ENCODE data around the gene CD44. TPM values are rescaled to one million over a fixed set of nuclear protein-coding genes. Genes with fewer than 3 reads are reported as not detected.
"Not testable (repeated sequence)": the region's sequence is repeated elsewhere in the genome, so short reads cannot be mapped to it uniquely, and the experiment has no call there.

CD44 gene
- total RNA-seq = 133 TPM

DNA sequence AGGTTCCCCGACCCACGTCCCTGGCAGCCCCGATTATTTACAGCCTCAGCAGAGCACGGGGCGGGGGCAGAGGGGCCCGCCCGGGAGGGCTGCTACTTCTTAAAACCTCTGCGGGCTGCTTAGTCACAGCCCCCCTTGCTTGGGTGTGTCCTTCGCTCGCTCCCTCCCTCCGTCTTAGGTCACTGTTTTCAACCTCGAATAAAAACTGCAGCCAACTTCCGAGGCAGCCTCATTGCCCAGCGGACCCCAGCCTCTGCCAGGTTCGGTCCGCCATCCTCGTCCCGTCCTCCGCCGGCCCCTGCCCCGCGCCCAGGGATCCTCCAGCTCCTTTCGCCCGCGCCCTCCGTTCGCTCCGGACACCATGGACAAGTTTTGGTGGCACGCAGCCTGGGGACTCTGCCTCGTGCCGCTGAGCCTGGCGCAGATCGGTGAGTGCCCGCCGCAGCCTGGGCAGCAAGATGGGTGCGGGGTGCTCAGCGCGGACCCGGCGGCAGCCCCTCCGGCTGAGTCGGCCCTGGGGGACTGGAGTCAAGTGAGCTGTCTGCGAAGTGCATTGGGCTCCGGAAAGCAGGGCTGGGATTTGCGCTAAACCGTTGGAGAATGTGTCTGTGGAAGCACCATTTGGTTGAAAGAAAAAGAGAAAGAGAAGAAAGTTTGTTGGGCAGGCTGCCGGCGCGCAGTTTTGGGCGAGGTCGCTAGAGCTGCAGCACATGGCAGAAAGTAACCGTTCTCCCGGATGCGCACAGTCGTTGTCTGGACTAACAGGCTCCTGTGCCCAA lies at the start of gene CD44:
Gene CD44 (plus strand): TSS at position 229 of the 779 bp plus-strand sequence. CDS start 133 bp downstream, at position 362.
- Histone ChIP-seq H3K27ac (ENCODE audit: low read depth, low read length) (peak within 1 kb of the TSS; percentile 92), H3K9me3 (ENCODE audit: control insufficient read depth in 3 of 3, low read length in 3 of 3) (no peaks in the 10 kb centered on the region), H3K27me3 (ENCODE audit: control insufficient read depth in 3 of 3, insufficient read depth in 3 of 3, low read length in 3 of 3) (peaks cover 0 to 11% (median 0%) of the 10 kb centered on the region in 3 donors), H3K36me3 (ENCODE audit: control insufficient read depth in 3 of 3, insufficient read depth in 3 of 3, low read length in 3 of 3) (no peaks in the 10 kb centered on the region), H3K4me1 (ENCODE audit: control insufficient read depth in 3 of 3, insufficient read depth in 3 of 3, low read length in 3 of 3) (peaks cover 22 to 49% (median 29%) of the 10 kb centered on the region in 3 donors), H3K4me3 (ENCODE audit: low read length in 3 of 3) (peak within 1 kb of the TSS; percentile 85 to 90 (median 85)), H3K9ac (ENCODE audit: low read depth in 1 of 3, low read length in 3 of 3) (peak within 1 kb of the TSS; percentile 86 to 92 (median 88))

DNA sequence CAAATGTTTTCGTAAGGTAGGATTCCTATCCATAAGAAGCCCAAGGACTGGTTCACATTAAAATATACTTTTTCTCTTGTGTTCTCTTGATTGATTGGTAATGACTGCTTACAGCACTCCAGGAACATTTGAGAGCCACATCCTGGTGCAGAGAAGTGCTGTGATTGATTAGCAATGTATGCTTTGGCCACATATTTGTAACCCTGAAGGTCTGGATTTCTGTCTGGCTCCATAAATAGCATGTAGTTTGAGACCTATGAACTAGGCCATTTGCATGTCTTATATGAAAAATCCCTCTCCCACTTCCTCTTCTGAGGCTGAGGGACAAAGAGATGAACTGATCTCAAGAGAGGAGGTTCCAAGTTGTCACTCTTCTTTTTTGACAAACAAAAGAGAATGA lies 49.3 kb upstream of the CD44 start:
- Histone ChIP-seq H3K9ac (ENCODE audit: low read depth in 1 of 3, low read length in 3 of 3) (no peak overlapping the region), H3K9me3 (ENCODE audit: control insufficient read depth in 3 of 3, low read length in 3 of 3) (peaks cover 0 to 2% (median 0%) of the 10 kb centered on the region in 3 donors), H3K36me3 (ENCODE audit: control insufficient read depth in 3 of 3, insufficient read depth in 3 of 3, low read length in 3 of 3) (no peaks in the 10 kb centered on the region), H3K27me3 (ENCODE audit: control insufficient read depth in 3 of 3, insufficient read depth in 3 of 3, low read length in 3 of 3) (no peaks in the 10 kb centered on the region), H3K4me1 (ENCODE audit: control insufficient read depth in 3 of 3, insufficient read depth in 3 of 3, low read length in 3 of 3) (peaks cover 19 to 25% (median 23%) of the 10 kb centered on the region in 3 donors), H3K27ac (ENCODE audit: low read depth, low read length) (no peak overlapping the region), H3K4me3 (ENCODE audit: low read length in 3 of 3) (no peak overlapping the region)

DNA sequence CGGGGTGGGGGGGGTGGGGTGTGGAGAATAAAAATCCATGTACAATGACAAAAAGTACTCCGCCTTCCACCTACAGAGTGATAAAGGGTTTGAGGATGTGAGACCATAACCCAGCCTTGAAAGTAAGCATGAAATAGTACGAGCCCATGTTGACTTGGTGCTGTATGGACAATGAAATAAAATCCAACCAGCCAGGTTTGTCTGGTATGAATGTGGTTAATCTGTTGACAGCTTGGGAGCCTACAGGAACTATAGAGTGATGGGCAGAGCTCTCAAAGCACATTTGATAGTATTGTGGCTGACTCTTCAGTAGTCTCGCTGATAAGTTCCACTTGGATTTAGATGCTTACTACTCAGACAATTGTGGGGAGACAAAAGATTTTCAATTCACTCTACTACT lies 48.8 kb upstream of the CD44 start:
- Histone ChIP-seq H3K9me3 (ENCODE audit: control insufficient read depth in 3 of 3, low read length in 3 of 3) (peaks cover 0 to 2% (median 0%) of the 10 kb centered on the region in 3 donors), H3K36me3 (ENCODE audit: control insufficient read depth in 3 of 3, insufficient read depth in 3 of 3, low read length in 3 of 3) (no peaks in the 10 kb centered on the region), H3K27ac (ENCODE audit: low read depth, low read length) (no peak overlapping the region), H3K9ac (ENCODE audit: low read depth in 1 of 3, low read length in 3 of 3) (no peak overlapping the region), H3K4me1 (ENCODE audit: control insufficient read depth in 3 of 3, insufficient read depth in 3 of 3, low read length in 3 of 3) (peaks cover 19 to 21% (median 19%) of the 10 kb centered on the region in 3 donors), H3K27me3 (ENCODE audit: control insufficient read depth in 3 of 3, insufficient read depth in 3 of 3, low read length in 3 of 3) (no peaks in the 10 kb centered on the region), H3K4me3 (ENCODE audit: low read length in 3 of 3) (no peak overlapping the region)

DNA sequence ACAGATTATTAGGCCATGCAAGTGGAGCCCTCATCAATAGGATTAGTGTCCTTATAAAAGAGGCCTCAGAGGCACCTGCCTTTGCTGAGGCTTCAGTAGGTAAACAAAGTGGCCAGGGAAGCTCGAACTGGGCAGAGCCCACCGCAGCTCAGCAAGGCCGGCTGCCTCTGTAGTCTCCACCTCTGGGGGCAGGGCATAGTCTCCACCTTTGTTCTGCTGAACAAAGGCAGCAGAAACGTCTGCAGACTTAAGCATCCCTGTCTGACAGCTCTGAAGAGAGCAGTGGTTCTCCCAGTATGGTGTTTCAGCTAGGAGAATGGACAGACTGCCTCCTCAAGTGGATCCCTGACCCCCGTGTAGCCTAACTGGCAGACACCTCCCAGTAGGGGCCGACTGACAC lies 48.0 kb upstream of the CD44 start:
- not testable (repeated sequence) for H3K4me3 ChIP-seq (ENCODE audit: low read length in 3 of 3)

DNA sequence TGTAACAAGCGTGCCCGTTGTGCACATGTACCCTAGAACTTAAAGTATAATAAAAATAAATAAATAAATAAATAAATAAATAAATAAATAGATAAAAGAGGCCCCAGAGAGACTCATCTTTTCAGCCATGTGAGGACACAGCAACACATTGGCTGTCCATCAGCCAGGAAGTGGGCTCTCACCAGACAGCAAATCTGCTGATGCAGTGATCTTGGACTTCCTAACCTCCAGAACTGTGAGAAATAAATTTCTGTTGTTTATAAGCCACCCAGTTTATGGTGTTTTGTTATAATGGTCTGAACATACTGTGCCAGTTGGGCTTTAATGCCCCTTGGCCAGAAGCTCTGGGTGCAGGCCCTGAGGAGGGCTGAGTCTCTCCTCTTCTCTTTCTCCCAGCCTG lies 42.2 kb upstream of the CD44 start:
- peaks cover 17 to 20% (median 18%) of the 10 kb centered on the region in 3 donors for H3K4me1 ChIP-seq (ENCODE audit: control insufficient read depth in 3 of 3, insufficient read depth in 3 of 3, low read length in 3 of 3)
- no peaks in the 10 kb centered on the region for H3K36me3 ChIP-seq (ENCODE audit: control insufficient read depth in 3 of 3, insufficient read depth in 3 of 3, low read length in 3 of 3)
- no peaks in the 10 kb centered on the region for H3K9me3 ChIP-seq (ENCODE audit: control insufficient read depth in 3 of 3, low read length in 3 of 3)
- H3K9ac ChIP-seq (ENCODE audit: low read depth in 1 of 3, low read length in 3 of 3) = no peak overlapping the region
- H3K27ac ChIP-seq (ENCODE audit: low read depth, low read length) = no peak overlapping the region
- no peaks in the 10 kb centered on the region for H3K27me3 ChIP-seq (ENCODE audit: control insufficient read depth in 3 of 3, insufficient read depth in 3 of 3, low read length in 3 of 3)
- H3K4me3 ChIP-seq (ENCODE audit: low read length in 3 of 3) = no peak overlapping the region

More for the DNA sequence above, 48.0 kb upstream of the CD44 start:
- not testable (repeated sequence) for H3K27me3 ChIP-seq (ENCODE audit: control insufficient read depth in 3 of 3, insufficient read depth in 3 of 3, low read length in 3 of 3); H3K27ac ChIP-seq (ENCODE audit: low read depth, low read length); H3K36me3 ChIP-seq (ENCODE audit: control insufficient read depth in 3 of 3, insufficient read depth in 3 of 3, low read length in 3 of 3); H3K9ac ChIP-seq (ENCODE audit: low read depth in 1 of 3, low read length in 3 of 3); H3K9me3 ChIP-seq (ENCODE audit: control insufficient read depth in 3 of 3, low read length in 3 of 3)
- H3K4me1 ChIP-seq (ENCODE audit: control insufficient read depth in 3 of 3, insufficient read depth in 3 of 3, low read length in 3 of 3) = peaks cover 14 to 16% (median 16%) of the 10 kb centered on the region in 3 donors

DNA sequence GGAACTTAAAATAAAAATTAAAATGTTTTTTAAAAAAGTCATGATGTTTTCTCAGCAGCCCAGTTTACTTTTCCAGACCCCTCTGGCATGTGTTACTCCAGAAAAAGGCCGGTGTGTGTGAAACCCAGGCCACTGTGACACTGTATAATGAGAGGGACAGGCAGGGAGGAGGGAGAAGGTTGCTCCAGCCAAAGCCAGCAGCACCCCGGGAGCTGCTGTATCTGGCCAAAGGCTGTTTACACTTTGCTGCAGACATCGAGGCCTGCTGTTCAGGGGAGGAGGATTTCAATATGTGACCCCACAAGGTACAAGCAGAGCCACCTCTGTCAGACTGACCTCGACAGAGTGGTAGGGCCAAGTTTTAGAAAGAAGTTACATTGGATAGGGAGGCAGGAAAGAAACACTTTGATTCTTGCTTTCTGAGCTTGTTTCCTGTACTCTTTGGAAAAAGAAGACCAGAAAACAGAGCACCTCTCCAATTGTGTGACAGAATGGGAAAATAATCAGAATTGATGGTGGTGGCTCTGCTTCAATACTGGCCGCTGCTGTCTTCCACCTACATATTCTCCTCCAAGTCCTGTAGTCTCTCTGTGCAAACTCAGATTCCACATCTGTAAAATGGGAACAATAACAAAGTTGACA lies 41.0 kb upstream of the CD44 start:
- H3K4me3 ChIP-seq (ENCODE audit: low read length in 3 of 3) = no peak overlapping the region
- H3K27me3 ChIP-seq (ENCODE audit: control insufficient read depth in 3 of 3, insufficient read depth in 3 of 3, low read length in 3 of 3) = no peaks in the 10 kb centered on the region
- H3K9ac ChIP-seq (ENCODE audit: low read depth in 1 of 3, low read length in 3 of 3) = no peak overlapping the region
- H3K9me3 ChIP-seq (ENCODE audit: control insufficient read depth in 3 of 3, low read length in 3 of 3) = no peaks in the 10 kb centered on the region
- peak overlapping the region; percentile 88 for H3K27ac ChIP-seq (ENCODE audit: low read depth, low read length)
- peaks cover 17 to 20% (median 18%) of the 10 kb centered on the region in 3 donors for H3K4me1 ChIP-seq (ENCODE audit: control insufficient read depth in 3 of 3, insufficient read depth in 3 of 3, low read length in 3 of 3)
- H3K36me3 ChIP-seq (ENCODE audit: control insufficient read depth in 3 of 3, insufficient read depth in 3 of 3, low read length in 3 of 3) = no peaks in the 10 kb centered on the region

DNA sequence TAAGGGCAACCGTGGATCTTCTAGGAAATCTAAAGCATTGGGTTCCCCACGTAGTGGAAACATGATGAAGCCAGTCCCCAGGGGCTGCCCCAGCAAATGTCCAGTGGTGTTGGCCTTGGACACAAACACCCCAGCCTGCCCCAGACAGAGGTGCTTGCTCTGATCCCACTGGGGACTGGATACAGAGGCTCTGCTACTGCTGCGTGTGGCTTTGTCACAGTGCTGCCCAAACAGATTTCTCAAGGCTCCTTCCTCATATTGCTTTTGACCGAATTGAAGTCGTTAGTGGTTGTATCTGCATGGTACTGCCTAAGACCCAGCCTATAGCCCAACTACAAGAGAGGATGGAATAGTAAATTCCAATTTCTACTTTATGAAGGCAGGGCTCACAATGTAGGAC lies 40.1 kb upstream of the CD44 start:
- no peaks in the 10 kb centered on the region for H3K9me3 ChIP-seq (ENCODE audit: control insufficient read depth in 3 of 3, low read length in 3 of 3)
- H3K4me3 ChIP-seq (ENCODE audit: low read length in 3 of 3) = no peak overlapping the region
- peaks cover 17 to 20% (median 18%) of the 10 kb centered on the region in 3 donors for H3K4me1 ChIP-seq (ENCODE audit: control insufficient read depth in 3 of 3, insufficient read depth in 3 of 3, low read length in 3 of 3)
- no peaks in the 10 kb centered on the region for H3K27me3 ChIP-seq (ENCODE audit: control insufficient read depth in 3 of 3, insufficient read depth in 3 of 3, low read length in 3 of 3)
- no peaks in the 10 kb centered on the region for H3K36me3 ChIP-seq (ENCODE audit: control insufficient read depth in 3 of 3, insufficient read depth in 3 of 3, low read length in 3 of 3)
- peak overlapping the region in 1 of 3 donors; percentile 11 for H3K9ac ChIP-seq (ENCODE audit: low read depth in 1 of 3, low read length in 3 of 3)
- H3K27ac ChIP-seq (ENCODE audit: low read depth, low read length) = peak overlapping the region; percentile 88

DNA sequence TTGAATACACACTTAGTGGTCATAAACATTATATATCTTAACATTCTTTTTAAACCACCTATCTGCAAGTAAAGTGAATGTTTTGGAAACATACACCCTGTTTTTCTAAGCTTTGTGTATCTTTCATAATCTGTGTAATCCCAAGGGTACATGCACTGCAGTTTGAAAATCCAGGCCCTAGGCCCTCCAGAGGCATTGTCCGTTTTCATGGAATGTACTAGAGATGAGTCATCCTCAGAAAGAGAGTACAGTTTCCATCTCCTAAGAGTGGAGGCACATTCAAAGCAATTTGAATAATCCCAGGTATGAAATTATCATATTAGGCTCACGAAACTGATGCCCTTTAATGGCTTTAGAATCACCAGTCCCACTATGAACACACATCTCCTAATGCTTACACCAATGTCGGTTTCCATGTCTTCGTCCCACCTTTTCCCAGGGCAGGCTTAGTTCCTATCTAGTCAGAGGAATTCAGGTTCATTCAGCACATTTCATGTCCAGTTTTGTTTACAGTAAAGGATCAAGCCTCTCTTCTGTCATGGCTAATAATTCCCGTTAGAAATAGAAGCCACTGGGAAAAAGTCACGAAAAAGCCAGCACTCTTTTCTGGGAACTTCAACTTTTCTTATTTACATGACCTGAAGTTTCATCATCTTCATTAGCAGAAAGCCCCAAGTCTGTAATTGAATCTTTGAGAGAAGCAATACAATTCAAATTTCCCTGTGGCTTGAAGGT lies 39.5 kb upstream of the CD44 start:
- H3K36me3 ChIP-seq (ENCODE audit: control insufficient read depth in 3 of 3, insufficient read depth in 3 of 3, low read length in 3 of 3) = no peaks in the 10 kb centered on the region
- H3K27ac ChIP-seq (ENCODE audit: low read depth, low read length) = peak overlapping the region; percentile 88
- no peaks in the 10 kb centered on the region for H3K9me3 ChIP-seq (ENCODE audit: control insufficient read depth in 3 of 3, low read length in 3 of 3)
- H3K9ac ChIP-seq (ENCODE audit: low read depth in 1 of 3, low read length in 3 of 3) = no peak overlapping the region
- peaks cover 17 to 20% (median 18%) of the 10 kb centered on the region in 3 donors for H3K4me1 ChIP-seq (ENCODE audit: control insufficient read depth in 3 of 3, insufficient read depth in 3 of 3, low read length in 3 of 3)
- no peaks in the 10 kb centered on the region for H3K27me3 ChIP-seq (ENCODE audit: control insufficient read depth in 3 of 3, insufficient read depth in 3 of 3, low read length in 3 of 3)
- H3K4me3 ChIP-seq (ENCODE audit: low read length in 3 of 3) = no peak overlapping the region

DNA sequence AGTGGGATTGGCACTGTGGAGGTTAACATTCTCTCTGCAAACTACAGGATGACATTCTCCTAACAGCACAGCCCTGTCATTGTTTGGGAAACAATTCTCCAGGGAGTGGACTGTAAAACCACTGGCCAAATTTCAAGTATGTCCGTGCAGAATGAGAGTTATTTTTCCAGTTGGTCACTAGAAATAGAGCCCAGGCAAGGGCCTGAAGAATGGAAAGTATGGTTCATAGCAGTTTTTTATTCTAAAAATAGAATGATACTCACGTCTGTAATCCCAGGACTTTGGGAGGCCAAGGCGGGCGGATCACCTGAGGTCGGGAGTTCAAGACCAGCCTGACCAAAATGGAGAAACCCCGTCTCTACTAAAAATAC lies 39.0 kb upstream of the CD44 start:
- Histone ChIP-seq H3K9me3 (ENCODE audit: control insufficient read depth in 3 of 3, low read length in 3 of 3) (no peaks in the 10 kb centered on the region), H3K4me1 (ENCODE audit: control insufficient read depth in 3 of 3, insufficient read depth in 3 of 3, low read length in 3 of 3) (peaks cover 17 to 20% (median 18%) of the 10 kb centered on the region in 3 donors), H3K36me3 (ENCODE audit: control insufficient read depth in 3 of 3, insufficient read depth in 3 of 3, low read length in 3 of 3) (no peaks in the 10 kb centered on the region), H3K27me3 (ENCODE audit: control insufficient read depth in 3 of 3, insufficient read depth in 3 of 3, low read length in 3 of 3) (no peaks in the 10 kb centered on the region), H3K27ac (ENCODE audit: low read depth, low read length) (peak overlapping the region; percentile 88), H3K4me3 (ENCODE audit: low read length in 3 of 3) (no peak overlapping the region), H3K9ac (ENCODE audit: low read depth in 1 of 3, low read length in 3 of 3) (no peak overlapping the region)
